IMR-90 (cell line): ENCODE data around the gene DMXL2. TPM values are rescaled to one million over a fixed set of nuclear protein-coding genes. Genes with fewer than 3 reads are reported as not detected.

Experiments used
- ATAC-seq: fragments of 200-7000 bp; cut with Tn5 transposase; 2 replicates; pipeline ENCODE4 v1.9.1; 2020; ENCODE audit warnings: low read depth, mild to moderate bottlenecking, moderate library complexity
- BruUV-seq: library from RNA; stranded (reverse); fragments of 400-500 nt; replicated peaks from 2 replicates; lab custom pipeline; 2021; lab: Mats Ljungman, UMichigan
- CTCF ChIA-PET: fragments of 300-600 bp; formaldehyde crosslinking; extraction: SDS; loops from one replicate; lab custom pipeline; 2021; ENCODE audit warnings: antibody characterized with exemption; lab: Yijun Ruan, JAX
- POLR2A ChIA-PET: fragments of 300-600 bp; sonication (Branson Sonifier 250); formaldehyde crosslinking; loops from one replicate; lab custom pipeline; 2022; ENCODE audit warnings: antibody characterized with exemption; ENCODE audit not compliant: unreplicated experiment; lab: Charles Lee
- DNase-seq: peaks from one replicate; pipeline ENCODE4 v3.0.0; 2013
- H2AFZ ChIP-seq: replicated peaks from 2 replicates; pipeline ENCODE3; 2013; ENCODE audit warnings: low read length, mild to moderate bottlenecking; ENCODE audit not compliant: poor library complexity
- H2AK5ac ChIP-seq: 2 replicates; pipeline ENCODE4 v1.6.1; 2013; ENCODE audit warnings: low read depth, low read length, inconsistent platforms
- H2AK9ac ChIP-seq: replicated peaks from 2 replicates; pipeline ENCODE3; 2013; ENCODE audit warnings: mild to moderate bottlenecking, low read depth, low read length, moderate library complexity; ENCODE audit not compliant: poor library complexity
- H2BK120ac ChIP-seq: 2 replicates; pipeline ENCODE4 v1.6.1; 2013; ENCODE audit warnings: low read depth, low read length, inconsistent platforms
- H2BK15ac ChIP-seq: 3 replicates; pipeline ENCODE4 v1.6.1; 2013; ENCODE audit warnings: low read depth, low read length, inconsistent platforms
- H2BK20ac ChIP-seq: 2 replicates; pipeline ENCODE4 v1.6.1; 2013; ENCODE audit warnings: low read depth, mild to moderate bottlenecking, inconsistent platforms, low read length, moderate library complexity
- H2BK5ac ChIP-seq: 2 replicates; pipeline ENCODE4 v1.6.1; 2013; ENCODE audit warnings: mild to moderate bottlenecking, low read depth, low read length, inconsistent platforms; ENCODE audit not compliant: poor library complexity, severe bottlenecking
- H3K14ac ChIP-seq: replicated peaks from 2 replicates; pipeline ENCODE4 v1.6.1; 2013; ENCODE audit warnings: low read depth, low read length, inconsistent platforms
- H3K18ac ChIP-seq: 2 replicates; pipeline ENCODE4 v1.6.1; 2013; ENCODE audit warnings: low read depth, low read length, control low read depth
- H3K23ac ChIP-seq: 2 replicates; pipeline ENCODE4 v1.6.1; 2013; ENCODE audit warnings: low read depth, low read length, inconsistent platforms
- H3K27ac ChIP-seq: 2 replicates; pipeline ENCODE4 v1.5.1; 2013; ENCODE audit warnings: mild to moderate bottlenecking, control low read depth, low read length; ENCODE audit not compliant: insufficient read depth
- H3K27me3 ChIP-seq: 2 replicates; pipeline ENCODE4 v1.6.1; 2013; ENCODE audit warnings: low read length; ENCODE audit not compliant: control insufficient read depth, insufficient read depth
- H3K36me3 ChIP-seq: 2 replicates; pipeline ENCODE4 v1.6.1; 2013; ENCODE audit warnings: low read length, mixed read lengths; ENCODE audit not compliant: control insufficient read depth, insufficient read depth
- H3K4ac ChIP-seq: 2 replicates; pipeline ENCODE4 v1.6.1; 2013; ENCODE audit warnings: low read depth, low read length, inconsistent platforms
- H3K4me1 ChIP-seq: 2 replicates; pipeline ENCODE4 v1.6.1; 2013; ENCODE audit warnings: low read length, mixed read lengths; ENCODE audit not compliant: control insufficient read depth, insufficient read depth
- H3K4me2 ChIP-seq: 2 replicates; pipeline ENCODE4 v1.6.1; 2013; ENCODE audit warnings: low read depth, mild to moderate bottlenecking, control low read depth, low read length, moderate library complexity
- H3K4me3 ChIP-seq: 2 replicates; pipeline ENCODE4 v1.5.1; 2013; ENCODE audit warnings: low read depth, mild to moderate bottlenecking, control low read depth, low read length, moderate library complexity; ENCODE audit not compliant: insufficient read depth
- H3K56ac ChIP-seq: 2 replicates; pipeline ENCODE4 v1.6.1; 2013; ENCODE audit warnings: low read length, inconsistent platforms; ENCODE audit not compliant: insufficient read depth; ENCODE audit errors: extremely low read depth
- H3K79me1 ChIP-seq, 2 experiments: 2 replicates each; pipeline ENCODE4 v1.6.1; 2013; ENCODE audit warnings: low read length in 2 of 2, inconsistent platforms in 1 of 2, low read depth in 1 of 2
- H3K9ac ChIP-seq: 2 replicates; pipeline ENCODE4 v1.6.1; 2013; ENCODE audit warnings: low read depth, low read length, control low read depth
- H3K9me1 ChIP-seq: 2 replicates; pipeline ENCODE4 v1.6.1; 2013; ENCODE audit warnings: low read length, inconsistent platforms; ENCODE audit not compliant: insufficient read depth
- H3K9me3 ChIP-seq: 2 replicates; pipeline ENCODE4 v1.6.1; 2013; ENCODE audit warnings: low read length; ENCODE audit not compliant: control insufficient read depth, insufficient read depth
- H4K20me1 ChIP-seq: 2 replicates; pipeline ENCODE4 v1.6.1; 2013; ENCODE audit warnings: low read length, inconsistent platforms; ENCODE audit not compliant: insufficient read depth
- H4K5ac ChIP-seq: 2 replicates; pipeline ENCODE4 v1.6.1; 2013; ENCODE audit warnings: mild to moderate bottlenecking, low read depth, low read length, control low read depth
- H4K8ac ChIP-seq, 2 experiments: 2 replicates each; pipeline ENCODE4 v1.6.1; 2013; ENCODE audit warnings: low read depth in 2 of 2, low read length in 2 of 2, control low read depth in 1 of 2, inconsistent platforms in 1 of 2
- H4K91ac ChIP-seq: 2 replicates; pipeline ENCODE4 v1.6.1; 2013; ENCODE audit warnings: low read depth, low read length, inconsistent platforms; ENCODE audit not compliant: insufficient read depth
- BHLHE40 ChIP-seq: fragments of 150-350 bp; IDR thresholded peaks from 2 replicates; pipeline ENCODE4 v1.6.1; 2016; ENCODE audit warnings: mild to moderate bottlenecking, low read depth, low read length
- CEBPB ChIP-seq: IDR thresholded peaks from 2 replicates; pipeline ENCODE4 v1.6.1; 2012; ENCODE audit warnings: low read depth, low read length, improper control_type of control experiment
- CHD1 ChIP-seq: IDR thresholded peaks from 2 replicates; pipeline ENCODE4 v1.6.1; 2012; ENCODE audit warnings: low read depth, low read length, improper control_type of control experiment
- ELK1 ChIP-seq: fragments of 150-350 bp; IDR thresholded peaks from 2 replicates; pipeline ENCODE4 v1.6.1; 2016; ENCODE audit warnings: low read depth, mild to moderate bottlenecking, low read length, moderate library complexity, borderline replicate concordance
- FOS ChIP-seq: fragments of 150-350 bp; IDR thresholded peaks from 2 replicates; pipeline ENCODE4 v1.6.1; 2016; ENCODE audit warnings: low read depth, low read length
- MAFK ChIP-seq: IDR thresholded peaks from 2 replicates; pipeline ENCODE4 v1.6.1; 2012; ENCODE audit warnings: low read depth, low read length, improper control_type of control experiment
- MAZ ChIP-seq: IDR thresholded peaks from 2 replicates; pipeline ENCODE4 v1.6.1; 2012; ENCODE audit warnings: low read depth, mild to moderate bottlenecking, low read length, improper control_type of control experiment, moderate library complexity, borderline replicate concordance
- MXI1 ChIP-seq: IDR thresholded peaks from 2 replicates; pipeline ENCODE4 v1.6.1; 2012; ENCODE audit warnings: low read depth, mild to moderate bottlenecking, low read length, moderate library complexity, borderline replicate concordance
- NFE2L2 ChIP-seq: fragments of 150-350 bp; IDR thresholded peaks from 2 replicates; pipeline ENCODE4 v1.6.1; 2016; ENCODE audit warnings: low read depth, mild to moderate bottlenecking, low read length
- POLR2A ChIP-seq: IDR thresholded peaks from 2 replicates; pipeline ENCODE4 v1.6.1; 2012; ENCODE audit warnings: mild to moderate bottlenecking, low read depth, low read length
- RAD21 ChIP-seq: IDR thresholded peaks from 2 replicates; pipeline ENCODE4 v1.6.1; 2012; ENCODE audit warnings: low read length, improper control_type of control experiment
- RCOR1 ChIP-seq: IDR thresholded peaks from 2 replicates; pipeline ENCODE4 v1.6.1; 2012; ENCODE audit warnings: mild to moderate bottlenecking, low read length, improper control_type of control experiment; ENCODE audit not compliant: insufficient replicate concordance
- RFX5 ChIP-seq: IDR thresholded peaks from 2 replicates; pipeline ENCODE4 v1.8.0; 2012; ENCODE audit warnings: low read depth, mild to moderate bottlenecking, low read length, moderate library complexity
- SMC3 ChIP-seq: fragments of 150-350 bp; IDR thresholded peaks from 2 replicates; pipeline ENCODE4 v1.6.1; 2016; ENCODE audit warnings: low read depth, mild to moderate bottlenecking, antibody characterized with exemption, low read length, moderate library complexity
- WGBS, 2 experiments: methylation state at CpG; one replicate each; pipeline versions ENCODE4 v1.1.5 to v1.1.7; 2013; ENCODE audit warnings: missing lambda C conversion rate in 2 of 2; ENCODE audit not compliant: insufficient read length in 1 of 2; ENCODE audit errors: extremely low coverage in 2 of 2; 5-methylcytosine and 5-hydroxymethylcytosine counted together
- dilution Hi-C: fragments of 300-500 bp; cut with HindIII; formaldehyde crosslinking; loops from one replicate; pipeline ENCODE4 v1.14.3; 2018; ENCODE audit warnings: low sequenced_read_pairs; ENCODE audit not compliant: unreplicated experiment
- in situ Hi-C: fragments of 300-500 bp; cut with MboI; formaldehyde crosslinking; loops from 3 replicates; pipeline ENCODE4 v1.14.3; 2019; ENCODE audit warnings: low sequenced_read_pairs, inconsistent platforms, mixed read lengths
- intact Hi-C: fragments of 100-400 bp; cut with micrococcal nuclease; formaldehyde crosslinking; loops from 2 replicates; pipeline ENCODE4 v1.10.0; 2022
- polyA plus RNA-seq, 3 experiments: library from polyadenylated mRNA; depleted of rRNA; stranded (reverse); fragments of >200 nt; gene quantifications; 2 replicates each; pipeline ENCODE4 v1.2.3, GENCODE V29; 2012; ENCODE audit warnings: low replicate concordance in 1 of 3
- total RNA-seq: library from RNA; depleted of rRNA; stranded (reverse); fragments of >200 nt; gene quantifications from 2 replicates; pipeline ENCODE4 v1.2.3, GENCODE V29; 2012
- TF ChIP-seq, protein P1 (sequence below): conservative IDR thresholded peaks from 2 replicates; pipeline ENCODE4 v1.5.1; 2012; ENCODE audit warnings: mild to moderate bottlenecking, low read depth, low read length, improper control_type of control experiment
- TF ChIP-seq, protein P2 (sequence below): fragments of 150-350 bp; IDR thresholded peaks from 2 replicates; pipeline ENCODE4 v1.6.1; 2017; ENCODE audit warnings: mild to moderate bottlenecking, antibody characterized with exemption, low read length, low read depth

Gene DMXL2
- total and polyA plus RNA-seq, 2 of the 4 experiments (the other 2 are of a cell fraction) = 9.7 to 21.9 TPM

GRCh38 chr15:51414256-51414860, 208.2 kb downstream of the DMXL2 start:
- Histone ChIP-seq H2BK15ac (no peak overlapping the region), H3K36me3 (no peaks in the 10 kb centered on the region), H3K23ac (no peak overlapping the region), H4K5ac (no peak overlapping the region), H2BK120ac (no peak overlapping the region), H3K56ac (no peak overlapping the region), H3K9me1 (no peaks in the 10 kb centered on the region), H2AK5ac (no peak overlapping the region), H3K79me1 (no peaks in the 10 kb centered on the region), H3K9me3 (no peaks in the 10 kb centered on the region), H2BK20ac (no peak overlapping the region), H2AFZ (no peak overlapping the region), H3K4me3 (no peak overlapping the region), H4K8ac (no peak overlapping the region), H4K91ac (no peak overlapping the region), H3K9ac (no peak overlapping the region), H3K4me1 (no peaks in the 10 kb centered on the region), H3K4ac (no peak overlapping the region), H2BK5ac (no peak overlapping the region), H3K27me3 (peaks cover 32% of the 10 kb centered on the region), H3K27ac (no peak overlapping the region), H3K14ac (no peak overlapping the region), H4K20me1 (no peaks in the 10 kb centered on the region), H2AK9ac (no peak overlapping the region), H3K4me2 (no peak overlapping the region), H3K18ac (no peak overlapping the region)
- POLR2A ChIA-PET = no interaction called here
- WGBS, 2 experiments = 100% methylated on average over 1 of the region's 4 CpGs; no CpG with 5 or more reads in 1 of the 2 experiments
- in situ Hi-C loops = no loop called here
- BruUV-seq = no TSS peak
- DNase-seq (no peak), ATAC-seq (no peak)
- dilution Hi-C loops = no loop called here
- CTCF ChIA-PET = no interaction called here
- intact Hi-C loops = no loop called here
- no peak for TF ChIP-seq CHD1
- TF ChIP-seq RCOR1 = no peak
- no peak for TF ChIP-seq MXI1
- TF ChIP-seq, protein P1, sequence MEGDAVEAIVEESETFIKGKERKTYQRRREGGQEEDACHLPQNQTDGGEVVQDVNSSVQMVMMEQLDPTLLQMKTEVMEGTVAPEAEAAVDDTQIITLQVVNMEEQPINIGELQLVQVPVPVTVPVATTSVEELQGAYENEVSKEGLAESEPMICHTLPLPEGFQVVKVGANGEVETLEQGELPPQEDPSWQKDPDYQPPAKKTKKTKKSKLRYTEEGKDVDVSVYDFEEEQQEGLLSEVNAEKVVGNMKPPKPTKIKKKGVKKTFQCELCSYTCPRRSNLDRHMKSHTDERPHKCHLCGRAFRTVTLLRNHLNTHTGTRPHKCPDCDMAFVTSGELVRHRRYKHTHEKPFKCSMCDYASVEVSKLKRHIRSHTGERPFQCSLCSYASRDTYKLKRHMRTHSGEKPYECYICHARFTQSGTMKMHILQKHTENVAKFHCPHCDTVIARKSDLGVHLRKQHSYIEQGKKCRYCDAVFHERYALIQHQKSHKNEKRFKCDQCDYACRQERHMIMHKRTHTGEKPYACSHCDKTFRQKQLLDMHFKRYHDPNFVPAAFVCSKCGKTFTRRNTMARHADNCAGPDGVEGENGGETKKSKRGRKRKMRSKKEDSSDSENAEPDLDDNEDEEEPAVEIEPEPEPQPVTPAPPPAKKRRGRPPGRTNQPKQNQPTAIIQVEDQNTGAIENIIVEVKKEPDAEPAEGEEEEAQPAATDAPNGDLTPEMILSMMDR = no peak
- TF ChIP-seq CEBPB = no peak
- no peak for TF ChIP-seq RFX5
- no peak for TF ChIP-seq ELK1
- no peak for TF ChIP-seq MAZ
- TF ChIP-seq POLR2A = no peak
- TF ChIP-seq MAFK = no peak
- TF ChIP-seq RAD21 = no peak
- TF ChIP-seq, protein P2, sequence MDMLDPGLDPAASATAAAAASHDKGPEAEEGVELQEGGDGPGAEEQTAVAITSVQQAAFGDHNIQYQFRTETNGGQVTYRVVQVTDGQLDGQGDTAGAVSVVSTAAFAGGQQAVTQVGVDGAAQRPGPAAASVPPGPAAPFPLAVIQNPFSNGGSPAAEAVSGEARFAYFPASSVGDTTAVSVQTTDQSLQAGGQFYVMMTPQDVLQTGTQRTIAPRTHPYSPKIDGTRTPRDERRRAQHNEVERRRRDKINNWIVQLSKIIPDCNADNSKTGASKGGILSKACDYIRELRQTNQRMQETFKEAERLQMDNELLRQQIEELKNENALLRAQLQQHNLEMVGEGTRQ = no peak
- TF ChIP-seq SMC3 = no peak
- no peak for TF ChIP-seq NFE2L2
- TF ChIP-seq BHLHE40 = no peak
- TF ChIP-seq FOS = no peak
